Iris pigment epithelial cell (primary cell): ENCODE data around the gene SH3BGRL3.
"Not testable (repeated sequence)": the region's sequence is repeated elsewhere in the genome, so short reads cannot be mapped to it uniquely, and the experiment has no call there.

Source experiments
- DNase-seq: peaks from one replicate; pipeline ENCODE4 v3.0.0-alpha.2; 2011; ENCODE audit warnings: low read depth

The SH3BGRL3 gene

DNA sequence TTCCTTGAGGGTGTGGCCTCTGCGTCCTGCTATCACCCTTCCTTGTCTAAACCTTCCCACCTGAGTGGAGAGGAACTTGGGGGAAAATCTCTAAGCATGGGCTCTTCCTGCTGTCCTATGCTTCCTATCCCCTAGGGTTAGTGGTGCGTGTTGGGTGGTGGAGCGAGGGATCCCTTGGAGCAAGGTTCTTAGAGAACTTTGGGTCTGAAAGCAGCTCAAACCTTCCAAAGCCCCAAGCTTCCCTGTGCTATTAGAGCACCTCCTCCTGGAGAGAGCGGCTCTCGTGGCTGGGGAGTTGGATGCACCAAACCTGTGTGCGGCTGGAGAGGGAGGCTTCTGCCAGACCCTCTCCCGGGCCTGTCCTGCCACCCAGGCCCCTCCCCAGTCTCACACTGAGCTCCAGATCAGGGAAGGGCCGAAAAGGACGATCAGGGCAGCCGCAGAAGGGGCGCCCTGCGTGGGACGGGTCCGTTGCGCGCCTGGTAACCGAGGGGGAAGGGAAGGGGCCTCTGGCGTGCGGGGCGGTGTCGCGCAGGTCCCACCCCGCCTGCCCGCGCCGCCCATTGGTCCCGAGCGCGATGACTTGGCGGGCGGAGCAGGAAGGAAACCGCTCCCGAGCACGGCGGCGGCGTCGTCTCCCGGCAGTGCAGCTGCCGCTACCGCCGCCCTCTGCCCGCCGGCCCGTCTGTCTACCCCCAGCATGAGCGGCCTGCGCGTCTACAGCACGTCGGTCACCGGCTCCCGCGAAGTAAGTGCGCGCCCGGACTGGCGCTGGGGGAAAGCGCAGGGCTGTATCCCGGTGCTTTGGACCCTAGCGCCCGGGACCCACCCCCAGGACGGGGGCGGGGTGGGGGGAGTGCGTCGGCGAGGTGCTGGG lies at the start of gene SH3BGRL3:
TSS of gene SH3BGRL3 (plus strand) at position 631 of the 877 bp plus-strand sequence. CDS start at position 701, 70 bp downstream.
- DNase-seq = peak; percentile 87

DNA sequence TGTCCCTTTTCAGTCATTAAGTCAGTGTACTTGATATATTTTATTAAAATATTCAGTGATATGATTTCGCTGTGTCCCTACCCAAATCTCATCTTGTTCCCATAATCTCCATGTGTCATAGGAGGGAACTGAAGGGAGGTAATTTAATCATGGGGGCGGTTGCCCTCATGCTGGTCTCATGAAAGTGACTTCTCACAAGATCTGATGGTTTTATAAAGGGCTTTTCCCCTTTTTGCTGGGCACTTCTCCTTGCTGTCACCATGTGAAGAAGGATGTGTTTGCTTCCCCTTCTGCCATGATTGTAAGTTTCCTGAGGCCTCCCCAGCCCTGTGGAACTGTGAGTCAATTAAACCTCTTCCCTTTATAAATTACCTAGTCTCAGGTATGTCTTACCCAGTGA lies 49.2 kb upstream of the SH3BGRL3 start:
- DNase-seq = not testable (repeated sequence)

DNA sequence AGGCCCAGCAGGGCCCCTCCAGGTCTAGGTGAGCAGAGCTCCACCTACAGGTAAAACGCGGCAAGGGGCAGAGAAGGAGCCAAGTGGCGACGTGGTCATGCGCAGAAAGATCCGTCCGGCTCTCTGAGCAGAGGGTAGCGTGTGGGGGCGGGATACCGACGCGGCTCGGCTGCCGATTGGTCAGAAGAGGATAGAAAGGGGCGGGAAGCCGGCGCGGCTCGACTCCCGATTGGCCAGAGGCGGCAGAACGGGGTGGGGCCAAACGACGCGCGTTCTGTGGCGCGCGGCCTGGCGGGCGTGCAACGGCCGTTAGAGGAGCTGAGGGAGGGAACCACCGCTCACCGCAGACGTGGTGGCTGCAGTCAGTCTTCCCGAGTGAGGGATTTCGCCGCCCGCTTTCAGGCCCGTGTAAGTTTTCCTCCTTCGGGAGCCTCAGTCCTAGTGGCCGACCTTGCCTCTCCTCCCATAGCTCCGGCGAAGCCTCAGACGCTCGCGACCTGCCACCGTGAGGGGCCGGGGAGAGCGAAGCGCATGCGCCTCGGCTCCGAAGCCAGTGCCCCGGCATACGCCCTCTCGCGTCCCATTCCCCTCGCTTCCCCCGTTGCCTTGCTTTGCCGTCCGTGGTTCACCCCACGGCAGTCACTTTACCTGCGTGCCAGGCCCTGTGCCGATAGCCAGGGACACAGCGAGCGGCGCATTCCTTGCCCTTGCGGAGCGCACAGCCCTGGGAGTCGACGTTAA lies 45.8 kb upstream of the SH3BGRL3 start, which contains the start of gene CEP85:
TSS of gene CEP85 (plus strand) at position 298 of the 741 bp plus-strand sequence. CDS start 5,584 bp downstream, outside the sequence.
- DNase-seq = peak; percentile 98

DNA sequence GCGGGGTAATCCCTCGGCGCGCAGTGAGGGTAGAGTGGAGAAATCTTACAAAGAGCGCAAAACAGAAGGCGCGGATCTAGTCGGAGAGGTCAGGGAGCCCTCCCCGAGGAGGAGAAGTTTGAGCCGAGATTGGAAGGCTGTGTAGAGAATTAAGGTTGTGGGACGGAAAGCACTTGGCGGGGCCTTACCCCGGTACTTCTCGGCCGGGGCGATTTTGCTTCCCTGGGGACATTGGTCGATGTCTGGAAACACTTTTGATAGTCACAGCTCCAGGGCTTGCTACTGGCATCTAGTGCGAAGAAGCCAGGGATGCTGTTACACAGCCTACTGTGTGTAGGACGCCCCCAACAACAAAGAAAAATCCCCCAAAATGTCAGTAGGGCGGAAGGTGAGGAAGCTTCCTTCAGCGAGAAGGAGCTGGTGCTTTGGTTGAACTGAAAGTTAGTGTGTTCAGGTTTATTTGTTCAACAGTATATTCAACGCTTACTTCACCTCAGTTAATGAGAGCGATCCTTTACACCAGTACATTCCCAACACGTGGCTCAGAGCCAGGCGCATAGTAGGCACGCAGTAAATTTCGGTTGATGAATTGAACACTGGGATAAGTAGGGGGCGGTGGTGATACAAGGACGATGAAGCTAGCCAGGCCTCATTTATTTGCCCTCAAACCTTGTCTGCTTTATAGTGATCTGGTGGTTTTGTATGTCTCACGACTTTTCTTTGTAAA lies 45.1 kb upstream of the SH3BGRL3 start:
- peak; percentile 17 for DNase-seq

DNA sequence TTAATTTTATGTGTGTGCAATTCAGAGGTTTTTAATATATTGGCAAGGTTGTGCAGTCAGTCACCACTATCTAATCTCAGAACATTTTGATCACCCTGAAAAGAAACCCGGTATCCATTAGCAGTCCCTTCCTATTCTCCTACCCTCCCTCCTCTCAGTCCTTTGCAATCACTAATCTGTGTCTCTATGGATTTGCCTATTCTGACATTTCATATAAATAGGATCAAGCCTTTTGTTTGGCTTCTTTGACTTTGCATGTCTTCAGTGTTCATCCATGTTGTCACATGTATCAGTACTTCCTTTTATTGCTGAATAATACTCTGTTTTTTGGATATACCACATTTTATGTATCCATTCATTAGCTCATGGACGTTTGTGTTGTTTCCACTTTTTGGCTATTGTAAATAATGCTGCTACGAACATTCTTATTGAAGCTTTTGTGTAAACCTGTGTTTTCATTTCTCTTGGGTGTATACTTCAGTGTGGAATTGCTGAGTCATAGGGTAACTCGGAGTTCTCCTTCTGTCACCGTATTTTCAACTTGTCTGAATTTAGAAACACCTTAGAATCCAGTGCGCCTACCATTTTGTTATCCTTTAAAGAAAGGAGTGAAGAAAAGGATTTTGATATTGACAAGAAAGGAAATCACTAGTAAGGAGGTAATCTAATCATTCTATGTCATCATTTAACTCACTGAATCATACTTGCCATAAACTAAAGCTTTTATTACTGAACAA lies 42.5 kb upstream of the SH3BGRL3 start:
- DNase-seq = peak; percentile 73

DNA sequence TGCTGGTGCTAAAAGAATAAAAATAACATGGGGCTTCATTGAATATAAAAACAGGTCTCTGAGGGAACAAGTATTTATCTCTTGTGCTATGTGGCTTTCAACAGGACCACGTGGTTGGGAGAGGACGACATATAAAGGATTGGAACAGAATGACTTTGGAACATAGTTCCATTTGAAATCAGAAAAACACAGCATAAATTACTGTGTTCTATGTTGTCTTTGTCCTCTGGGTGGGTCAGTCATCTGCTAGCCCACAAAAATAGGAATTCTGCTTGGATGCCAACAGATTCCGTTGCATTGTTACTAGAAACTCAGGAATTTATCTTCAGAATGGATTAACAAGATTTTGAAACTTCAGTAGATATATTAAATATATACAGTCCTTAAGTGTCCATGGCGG lies 40.0 kb upstream of the SH3BGRL3 start:
- peak; percentile 41 for DNase-seq

DNA sequence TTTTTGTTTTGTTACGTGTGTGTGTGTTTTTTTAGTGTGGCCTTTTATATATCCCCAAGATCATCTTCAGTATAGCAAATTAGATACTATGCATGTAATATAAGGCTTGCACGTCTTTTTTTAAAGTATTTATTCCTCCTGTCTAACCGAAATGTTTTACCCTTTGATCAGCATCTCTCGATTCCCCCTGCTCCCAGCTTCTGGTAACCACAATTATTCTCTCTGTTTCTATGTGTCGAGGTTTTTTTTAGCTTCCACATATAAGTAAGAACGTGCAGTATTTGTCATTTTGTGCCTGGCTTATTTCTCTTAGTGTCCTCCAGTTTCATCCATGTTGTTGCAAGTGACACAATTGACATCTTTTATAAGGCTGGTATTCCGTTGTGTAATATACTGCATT lies 27.2 kb upstream of the SH3BGRL3 start:
- DNase-seq = no peak

DNA sequence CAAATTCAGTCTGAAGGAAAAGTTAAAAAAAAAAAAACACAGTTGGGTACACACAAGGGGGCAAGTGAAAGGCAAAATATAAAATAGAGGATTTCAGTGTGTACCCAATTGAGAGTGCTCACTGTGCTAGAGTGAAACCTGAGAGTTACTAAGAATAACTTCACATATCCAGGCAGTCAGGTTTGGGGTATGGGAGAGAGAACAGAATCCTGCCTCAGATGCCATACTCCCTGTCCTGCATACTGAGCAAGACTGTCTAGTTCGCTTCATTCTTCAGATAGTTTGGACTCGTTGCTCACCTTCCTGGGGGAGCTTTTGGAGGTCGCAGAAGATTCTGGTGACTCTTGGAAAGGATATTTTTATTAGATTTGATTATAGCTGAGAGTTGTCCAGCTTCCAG lies 25.5 kb upstream of the SH3BGRL3 start:
- no peak for DNase-seq

DNA sequence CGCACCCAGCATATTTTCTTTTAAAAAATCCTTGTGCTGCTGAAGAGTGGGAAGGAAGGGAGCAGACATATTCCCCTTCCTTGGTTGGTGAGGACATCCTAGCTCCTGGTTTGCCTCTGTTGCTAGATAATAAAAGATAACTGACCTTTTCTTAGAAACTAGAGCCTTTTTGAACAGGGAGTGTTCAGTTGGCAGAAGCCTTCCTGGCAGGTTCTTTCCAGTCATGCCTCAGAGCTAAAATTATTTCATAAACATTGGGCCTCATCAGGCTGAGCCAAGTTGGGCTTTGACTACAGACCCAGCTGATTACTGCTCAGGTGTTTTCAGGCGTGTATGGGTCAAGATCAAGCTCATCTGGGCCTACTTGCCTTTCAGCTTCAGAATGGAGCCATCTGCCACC lies 22.7 kb upstream of the SH3BGRL3 start:
- DNase-seq = no peak

DNA sequence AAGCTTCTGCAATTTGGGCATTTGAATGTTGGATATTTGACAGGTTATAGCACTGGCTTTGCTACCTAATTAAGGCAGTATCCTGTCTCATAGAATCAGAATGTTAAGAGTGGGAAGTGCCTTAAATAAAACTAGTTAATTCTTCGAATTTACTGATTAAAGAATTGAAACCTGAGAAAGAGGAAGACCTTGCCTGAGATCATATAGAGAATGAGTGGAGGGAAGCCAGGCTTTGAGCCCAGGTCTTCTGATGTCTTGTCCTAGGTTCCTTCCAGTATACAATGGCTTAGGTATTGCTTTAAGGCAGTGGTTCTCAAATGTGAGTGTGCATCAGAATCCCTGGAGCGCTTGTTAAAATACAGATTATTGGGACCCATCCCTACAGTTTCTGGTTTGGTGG lies 20.9 kb upstream of the SH3BGRL3 start:
- DNase-seq = no peak

DNA sequence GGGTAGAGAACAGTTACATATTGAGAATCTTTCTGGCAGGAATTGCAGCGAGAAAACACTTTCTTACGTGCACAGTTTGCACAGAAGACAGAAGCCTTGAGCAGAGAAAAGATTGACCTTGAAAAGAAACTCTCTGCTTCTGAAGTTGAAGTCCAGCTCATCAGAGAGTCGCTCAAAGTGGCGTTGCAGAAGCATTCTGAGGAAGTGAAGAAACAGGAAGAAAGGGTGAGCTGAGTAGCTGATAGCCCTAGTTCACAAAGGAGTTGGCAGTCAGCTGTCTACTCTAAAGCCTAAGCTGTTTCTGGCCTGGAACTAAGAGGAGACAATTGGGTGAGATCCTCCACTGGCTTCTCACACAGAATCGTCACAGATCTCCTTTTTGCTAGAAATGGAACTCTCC lies 20.3 kb upstream of the SH3BGRL3 start:
- DNase-seq = peak; percentile 52

DNA sequence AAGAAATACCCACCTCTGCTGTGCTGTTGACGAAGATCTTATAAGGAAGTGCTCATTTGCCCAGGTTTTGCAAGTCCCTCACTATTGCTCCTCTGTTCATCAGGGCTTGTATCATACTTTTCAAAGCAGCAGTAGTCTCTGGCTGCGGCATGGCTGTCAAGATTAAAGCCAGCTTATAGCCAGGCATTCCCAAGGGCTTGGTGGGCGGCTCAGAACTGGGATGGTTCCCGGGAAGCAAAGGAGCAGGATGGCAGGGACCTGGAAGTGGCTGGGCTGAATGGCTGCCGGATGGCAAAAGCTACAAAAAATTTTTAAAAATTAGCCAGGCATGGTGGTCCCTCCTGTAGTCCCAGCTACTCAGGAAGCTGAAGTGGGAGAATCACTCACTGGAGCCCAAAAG lies 16.7 kb upstream of the SH3BGRL3 start:
- no peak for DNase-seq

DNA sequence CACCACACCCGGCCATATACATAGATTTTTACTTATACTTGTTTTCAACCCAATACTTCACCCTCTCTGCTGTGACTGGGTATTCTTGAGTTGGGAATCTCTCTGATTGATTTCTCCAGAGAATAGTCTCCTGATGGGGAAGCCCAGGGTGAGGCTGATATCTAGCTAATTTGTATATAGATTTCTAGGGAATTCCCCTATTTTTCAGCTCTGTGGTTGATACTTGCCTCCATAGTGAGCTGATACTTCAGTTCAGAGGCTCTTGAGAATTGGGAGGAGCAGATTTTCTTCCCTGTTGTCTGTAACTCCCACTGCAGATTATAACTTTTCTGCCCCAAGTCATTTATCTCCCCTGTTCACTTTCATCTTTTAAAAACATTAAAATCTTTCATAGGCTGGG lies 14.5 kb upstream of the SH3BGRL3 start:
- DNase-seq = no peak

DNA sequence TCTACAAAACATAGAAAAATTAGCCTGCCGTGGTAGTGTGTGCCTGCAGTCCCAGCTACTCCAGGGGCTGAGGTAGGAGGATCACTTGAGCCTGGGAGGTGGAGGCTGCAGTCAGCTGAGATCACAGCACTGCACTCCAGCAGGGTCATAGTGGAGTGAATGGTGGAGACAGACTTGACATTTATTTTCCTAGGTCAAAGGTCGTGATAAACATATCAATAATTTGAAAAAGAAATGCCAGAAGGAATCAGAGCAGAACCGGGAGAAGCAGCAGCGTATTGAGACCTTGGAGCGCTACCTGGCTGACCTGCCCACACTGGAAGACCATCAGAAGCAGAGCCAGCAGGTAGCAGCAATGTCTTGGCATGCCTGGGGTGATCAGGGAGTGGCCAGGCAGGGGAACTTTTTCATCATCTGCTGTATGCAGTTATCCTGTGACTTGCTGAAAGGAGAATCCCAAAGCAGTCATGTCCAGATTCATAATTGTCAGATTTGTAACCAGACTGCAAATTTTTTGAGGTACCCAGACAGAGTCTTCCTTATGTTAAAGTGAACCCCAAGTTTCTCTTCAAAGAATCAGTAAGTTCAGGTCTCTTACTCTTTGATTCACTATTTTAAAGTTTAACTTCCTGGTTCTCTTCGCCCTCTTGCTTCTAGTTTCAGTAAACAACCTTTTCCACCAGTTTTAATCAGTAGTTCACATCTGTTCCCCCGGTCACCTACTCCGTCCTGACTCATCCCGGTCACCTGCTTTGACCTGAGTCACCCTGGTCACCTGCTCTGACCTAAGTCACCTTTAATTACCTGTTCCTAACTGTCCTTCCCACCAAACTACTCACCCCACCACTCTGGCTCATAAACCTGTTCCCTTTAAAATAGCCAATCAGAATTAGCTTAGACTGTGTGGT lies 11.3 kb upstream of the SH3BGRL3 start:
- DNase-seq = no peak

DNA sequence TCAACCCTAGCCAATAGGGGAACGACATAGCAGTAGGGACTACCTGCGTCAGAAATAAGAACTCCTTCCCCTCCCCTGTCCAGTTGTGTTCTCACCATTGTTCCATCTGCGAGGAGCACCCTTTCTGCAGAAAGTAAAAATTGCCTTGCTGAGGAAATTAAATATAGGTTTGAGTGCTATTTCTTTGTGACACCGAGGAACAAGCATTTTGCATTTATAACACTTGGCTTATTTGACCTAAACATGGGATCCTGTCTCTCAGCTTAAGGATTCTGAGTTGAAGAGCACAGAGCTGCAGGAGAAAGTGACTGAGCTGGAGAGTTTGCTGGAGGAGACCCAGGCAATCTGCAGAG lies 10.7 kb upstream of the SH3BGRL3 start:
- DNase-seq = no peak

DNA sequence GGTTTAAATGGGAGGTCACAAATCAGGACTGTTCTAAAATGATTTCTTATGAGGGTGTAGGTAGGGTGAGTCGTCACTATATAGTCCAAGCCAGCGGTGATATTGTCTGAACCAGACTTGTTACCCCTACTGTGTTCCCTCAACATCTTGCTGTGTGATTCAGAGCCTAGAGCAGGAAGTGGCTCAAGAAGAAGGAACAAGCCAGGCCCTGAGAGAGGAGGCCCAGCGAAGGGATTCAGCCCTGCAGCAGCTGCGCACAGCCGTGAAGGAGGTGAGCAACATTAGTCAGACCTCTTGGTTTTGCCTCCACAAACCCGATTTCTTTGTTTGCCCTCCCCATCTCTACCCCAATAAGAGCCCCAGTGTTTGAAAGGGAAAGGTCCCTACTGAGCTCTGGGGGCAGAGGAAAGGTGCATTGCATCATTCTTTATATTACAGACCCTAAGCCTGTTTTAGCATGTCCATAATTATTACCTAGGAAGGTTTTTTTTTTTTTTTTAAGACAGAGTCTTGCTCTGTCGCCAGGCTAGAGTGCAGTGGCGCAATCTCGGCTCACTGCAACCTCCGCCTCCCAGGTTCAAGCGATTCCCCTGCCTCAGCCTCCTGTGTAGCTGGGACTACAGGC lies 5.0 kb upstream of the SH3BGRL3 start:
- peak; percentile 85 for DNase-seq

DNA sequence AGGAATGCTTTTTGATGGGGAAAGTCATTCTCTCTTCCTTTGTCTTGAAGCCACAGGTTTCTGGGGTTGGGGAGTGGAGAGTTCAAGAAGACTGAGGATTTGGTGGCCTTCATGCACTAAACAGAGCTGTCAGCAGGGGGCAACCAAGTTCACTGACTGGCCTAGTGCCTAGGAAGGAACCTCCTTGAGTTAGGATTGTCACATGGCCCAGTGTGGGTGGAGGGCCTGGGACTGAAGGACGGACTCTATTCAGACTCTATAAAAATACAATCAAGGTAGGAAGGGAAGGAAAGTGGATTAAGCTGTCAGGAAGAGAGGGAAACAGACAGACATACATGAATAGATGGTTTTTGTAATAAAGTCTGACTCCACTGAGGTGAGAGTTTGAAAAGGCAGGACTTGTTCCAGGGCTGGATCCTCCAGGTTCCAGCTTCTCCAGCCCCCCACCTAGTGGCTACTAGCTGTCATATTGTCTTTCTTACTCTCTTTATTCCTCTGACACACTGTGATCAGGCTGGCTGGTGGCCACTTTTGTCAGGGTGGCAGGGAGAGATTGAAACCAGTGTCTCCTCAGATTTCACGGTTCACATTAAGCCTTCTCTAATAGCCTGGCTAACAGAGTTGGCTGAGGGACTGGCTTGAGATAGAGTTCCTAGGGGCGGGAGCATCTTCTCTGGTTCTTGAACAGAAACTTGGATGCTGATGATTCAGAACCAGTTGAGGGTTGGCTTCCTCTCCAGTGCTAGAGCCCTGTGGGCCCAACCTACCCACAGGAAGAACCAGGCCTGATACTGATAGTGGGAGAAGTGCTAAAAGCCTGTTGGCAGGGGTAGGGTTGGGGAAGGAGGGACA lies 4.1 kb upstream of the SH3BGRL3 start:
- DNase-seq = peak; percentile 93

DNA sequence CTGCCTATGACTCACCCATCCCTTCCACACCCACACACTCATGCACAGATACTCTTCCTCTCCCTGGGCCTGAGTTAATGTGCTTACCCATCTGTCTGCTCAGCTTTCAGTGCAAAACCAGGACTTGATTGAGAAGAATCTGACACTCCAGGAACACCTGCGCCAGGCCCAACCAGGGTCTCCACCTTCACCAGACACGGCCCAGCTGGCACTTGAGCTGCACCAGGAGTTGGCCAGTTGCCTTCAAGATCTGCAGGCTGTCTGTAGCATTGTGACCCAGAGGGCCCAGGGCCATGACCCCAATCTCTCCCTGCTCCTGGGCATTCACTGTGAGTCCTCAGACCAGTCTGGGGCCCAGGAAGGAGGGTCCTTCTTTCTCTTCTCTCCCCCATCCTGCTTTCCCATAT lies 3.5 kb upstream of the SH3BGRL3 start:
- DNase-seq = no peak

DNA sequence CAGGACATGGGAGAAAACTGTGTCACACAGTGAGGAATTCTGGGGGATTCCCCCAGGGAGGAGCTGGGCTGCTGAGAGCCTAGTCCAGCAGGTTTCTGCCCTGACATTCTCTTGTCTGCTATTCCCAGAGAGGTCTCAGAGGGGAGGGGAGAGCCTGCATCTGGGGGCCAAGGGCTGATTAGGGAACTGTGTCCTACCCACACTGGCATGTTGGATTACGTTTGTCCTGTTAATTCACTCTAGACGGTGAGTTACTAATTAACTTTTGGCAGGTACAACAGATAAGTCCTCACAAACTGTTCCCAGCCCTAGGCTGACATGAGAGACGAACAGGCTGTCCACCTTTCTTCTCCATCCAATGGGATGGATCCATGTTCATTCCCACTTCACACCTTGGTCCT lies 2.6 kb upstream of the SH3BGRL3 start:
- no peak for DNase-seq
